Measurements from ENCODE around the gene DSC1. TPM values are rescaled to one million over a fixed set of nuclear protein-coding genes. Genes with fewer than 3 reads are reported as not detected.

Gene DSC1
- total and polyA plus RNA-seq, 2 of the 13 experiments (the other 11 are each of a cell fraction or from before 2014, with no cell fraction given): not detected

DNA sequence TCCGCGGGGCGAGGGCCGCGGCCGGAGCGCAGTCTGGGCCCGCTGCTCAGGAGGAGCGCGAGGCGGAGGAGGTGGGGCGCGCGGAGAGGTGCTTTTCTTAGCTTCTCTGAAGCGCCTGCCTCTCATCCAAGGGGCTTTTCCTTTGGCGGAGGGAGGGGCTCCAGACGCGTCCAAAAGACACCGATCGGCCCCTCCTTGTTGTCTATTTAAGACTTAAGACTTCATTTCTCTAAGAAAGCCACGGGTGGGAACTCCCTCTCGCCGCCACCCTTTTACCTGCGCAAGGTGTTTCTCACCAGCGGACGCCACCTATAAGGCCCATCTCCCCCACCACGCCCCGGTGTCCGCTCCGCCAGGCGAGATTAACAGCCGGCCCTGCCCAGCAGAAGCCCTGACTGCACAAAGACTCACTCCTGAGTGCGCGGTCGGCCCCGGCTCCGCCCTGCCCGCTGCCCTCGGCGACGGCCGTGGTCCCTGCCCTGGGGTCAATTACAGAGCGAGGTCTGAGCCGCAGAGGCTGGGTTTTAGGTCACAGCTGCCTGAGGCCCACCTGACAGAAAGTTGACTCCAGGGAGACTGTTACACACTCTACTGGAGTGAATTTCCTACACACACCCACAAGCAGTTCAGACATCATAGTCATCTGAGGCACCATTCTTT lies 60.5 kb downstream of the DSC1 start, which contains the start of gene DSC2 (continued):
- TF ChIP-seq, protein P1, sequence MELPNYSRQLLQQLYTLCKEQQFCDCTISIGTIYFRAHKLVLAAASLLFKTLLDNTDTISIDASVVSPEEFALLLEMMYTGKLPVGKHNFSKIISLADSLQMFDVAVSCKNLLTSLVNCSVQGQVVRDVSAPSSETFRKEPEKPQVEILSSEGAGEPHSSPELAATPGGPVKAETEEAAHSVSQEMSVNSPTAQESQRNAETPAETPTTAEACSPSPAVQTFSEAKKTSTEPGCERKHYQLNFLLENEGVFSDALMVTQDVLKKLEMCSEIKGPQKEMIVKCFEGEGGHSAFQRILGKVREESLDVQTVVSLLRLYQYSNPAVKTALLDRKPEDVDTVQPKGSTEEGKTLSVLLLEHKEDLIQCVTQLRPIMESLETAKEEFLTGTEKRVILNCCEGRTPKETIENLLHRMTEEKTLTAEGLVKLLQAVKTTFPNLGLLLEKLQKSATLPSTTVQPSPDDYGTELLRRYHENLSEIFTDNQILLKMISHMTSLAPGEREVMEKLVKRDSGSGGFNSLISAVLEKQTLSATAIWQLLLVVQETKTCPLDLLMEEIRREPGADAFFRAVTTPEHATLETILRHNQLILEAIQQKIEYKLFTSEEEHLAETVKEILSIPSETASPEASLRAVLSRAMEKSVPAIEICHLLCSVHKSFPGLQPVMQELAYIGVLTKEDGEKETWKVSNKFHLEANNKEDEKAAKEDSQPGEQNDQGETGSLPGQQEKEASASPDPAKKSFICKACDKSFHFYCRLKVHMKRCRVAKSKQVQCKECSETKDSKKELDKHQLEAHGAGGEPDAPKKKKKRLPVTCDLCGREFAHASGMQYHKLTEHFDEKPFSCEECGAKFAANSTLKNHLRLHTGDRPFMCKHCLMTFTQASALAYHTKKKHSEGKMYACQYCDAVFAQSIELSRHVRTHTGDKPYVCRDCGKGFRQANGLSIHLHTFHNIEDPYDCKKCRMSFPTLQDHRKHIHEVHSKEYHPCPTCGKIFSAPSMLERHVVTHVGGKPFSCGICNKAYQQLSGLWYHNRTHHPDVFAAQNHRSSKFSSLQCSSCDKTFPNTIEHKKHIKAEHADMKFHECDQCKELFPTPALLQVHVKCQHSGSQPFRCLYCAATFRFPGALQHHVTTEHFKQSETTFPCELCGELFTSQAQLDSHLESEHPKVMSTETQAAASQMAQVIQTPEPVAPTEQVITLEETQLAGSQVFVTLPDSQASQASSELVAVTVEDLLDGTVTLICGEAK (IDR thresholded peaks at IDR 0.05): no peak
- TF ChIP-seq, protein P1 (CRISPR knock-in tag; IDR thresholded peaks at IDR 0.05): 0 out of 2 replicates have a peak, but pooled peaks have one; percentile 18
- TF ChIP-seq, protein P2, sequence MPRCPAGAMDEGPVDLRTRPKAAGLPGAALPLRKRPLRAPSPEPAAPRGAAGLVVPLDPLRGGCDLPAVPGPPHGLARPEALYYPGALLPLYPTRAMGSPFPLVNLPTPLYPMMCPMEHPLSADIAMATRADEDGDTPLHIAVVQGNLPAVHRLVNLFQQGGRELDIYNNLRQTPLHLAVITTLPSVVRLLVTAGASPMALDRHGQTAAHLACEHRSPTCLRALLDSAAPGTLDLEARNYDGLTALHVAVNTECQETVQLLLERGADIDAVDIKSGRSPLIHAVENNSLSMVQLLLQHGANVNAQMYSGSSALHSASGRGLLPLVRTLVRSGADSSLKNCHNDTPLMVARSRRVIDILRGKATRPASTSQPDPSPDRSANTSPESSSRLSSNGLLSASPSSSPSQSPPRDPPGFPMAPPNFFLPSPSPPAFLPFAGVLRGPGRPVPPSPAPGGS (CRISPR knock-in tag; IDR thresholded peaks at IDR 0.05): no peak
- TF ChIP-seq MED13 (CRISPR knock-in tag; IDR thresholded peaks at IDR 0.05) (peak; percentile 51; the same call in 1 of the 2 replicates), ZNF607 (CRISPR knock-in tag; IDR thresholded peaks at IDR 0.05; ENCODE audit: borderline replicate concordance) (0 out of 2 replicates have a peak, but pooled peaks have one; percentile 39), ZNF264 (CRISPR knock-in tag; IDR thresholded peaks at IDR 0.05) (no peak), ZFX (CRISPR knock-in tag; IDR thresholded peaks at IDR 0.05; ENCODE audit: low read depth) (peak; percentile 85), ZNF563 (CRISPR knock-in tag; IDR thresholded peaks at IDR 0.05) (0 out of 2 replicates have a peak, but pooled peaks have one; percentile 32), HNRNPH1 (optimal IDR thresholded peaks at IDR 0.05; ENCODE audit: low read depth, low read length) (no peak), CAMTA2 (CRISPR knock-in tag; IDR thresholded peaks at IDR 0.05; ENCODE audit: borderline replicate concordance) (no peak), IRX3 (CRISPR knock-in tag; IDR thresholded peaks at IDR 0.05; ENCODE audit: borderline replicate concordance, low read depth) (no peak), MAFF (IDR thresholded peaks at IDR 0.05; ENCODE audit: low read depth, low read length) (no peak), MBNL3 (CRISPR knock-in tag; conservative IDR thresholded peaks at IDR 0.05) (no peak)
- TF ChIP-seq, protein P3, sequence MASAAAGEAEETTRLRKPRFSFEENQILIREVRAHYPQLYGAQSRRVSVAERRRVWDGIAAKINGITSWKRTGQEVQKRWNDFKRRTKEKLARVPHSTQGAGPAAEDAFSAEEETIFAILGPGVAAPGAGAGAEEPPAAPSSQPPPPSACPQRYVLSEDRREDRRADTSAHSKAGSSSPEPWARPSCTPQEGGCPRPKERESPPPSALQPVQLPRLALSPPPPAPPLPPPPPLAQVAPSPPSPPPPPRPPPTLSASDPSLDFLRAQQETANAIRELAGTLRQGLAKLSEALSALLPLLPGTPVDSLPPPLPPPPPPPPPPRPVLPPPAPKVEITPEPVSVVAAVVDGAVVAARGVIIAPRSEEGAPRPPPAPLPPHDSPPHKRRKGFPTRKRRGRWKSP (CRISPR knock-in tag; IDR thresholded peaks at IDR 0.05): no peak
- TF ChIP-seq, protein P4, sequence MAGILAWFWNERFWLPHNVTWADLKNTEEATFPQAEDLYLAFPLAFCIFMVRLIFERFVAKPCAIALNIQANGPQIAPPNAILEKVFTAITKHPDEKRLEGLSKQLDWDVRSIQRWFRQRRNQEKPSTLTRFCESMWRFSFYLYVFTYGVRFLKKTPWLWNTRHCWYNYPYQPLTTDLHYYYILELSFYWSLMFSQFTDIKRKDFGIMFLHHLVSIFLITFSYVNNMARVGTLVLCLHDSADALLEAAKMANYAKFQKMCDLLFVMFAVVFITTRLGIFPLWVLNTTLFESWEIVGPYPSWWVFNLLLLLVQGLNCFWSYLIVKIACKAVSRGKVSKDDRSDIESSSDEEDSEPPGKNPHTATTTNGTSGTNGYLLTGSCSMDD (CRISPR knock-in tag; IDR thresholded peaks at IDR 0.05): no peak
- TF ChIP-seq, protein P5, sequence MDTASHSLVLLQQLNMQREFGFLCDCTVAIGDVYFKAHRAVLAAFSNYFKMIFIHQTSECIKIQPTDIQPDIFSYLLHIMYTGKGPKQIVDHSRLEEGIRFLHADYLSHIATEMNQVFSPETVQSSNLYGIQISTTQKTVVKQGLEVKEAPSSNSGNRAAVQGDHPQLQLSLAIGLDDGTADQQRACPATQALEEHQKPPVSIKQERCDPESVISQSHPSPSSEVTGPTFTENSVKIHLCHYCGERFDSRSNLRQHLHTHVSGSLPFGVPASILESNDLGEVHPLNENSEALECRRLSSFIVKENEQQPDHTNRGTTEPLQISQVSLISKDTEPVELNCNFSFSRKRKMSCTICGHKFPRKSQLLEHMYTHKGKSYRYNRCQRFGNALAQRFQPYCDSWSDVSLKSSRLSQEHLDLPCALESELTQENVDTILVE (CRISPR knock-in tag; IDR thresholded peaks at IDR 0.05): no peak

Measured in HepG2 (cell line).